Measurements from ENCODE around the gene OSCP1. TPM values are rescaled to one million over a fixed set of nuclear protein-coding genes. Genes with fewer than 3 reads are reported as not detected.
A peak's percentile ranks its signal among the peaks of the same experiment; 100 is the strongest.

OSCP1 gene
- total RNA-seq, 1 donor, result 3.2 TPM

GRCh38 chr1:36411674-36412648 lies 38.3 kb downstream of the OSCP1 start:
- peak in 2 of 3 donors; percentile 52 to 60 for DNase-seq (ENCODE audit: low read depth in 2 of 3, low spot score in 2 of 3)

GRCh38 chr1:36408479-36408878 lies 41.8 kb downstream of the OSCP1 start:
- DNase-seq (ENCODE audit: low read depth in 2 of 3, low spot score in 2 of 3), result no peak

GRCh38 chr1:36406440-36406839 lies 43.8 kb downstream of the OSCP1 start:
- DNase-seq (ENCODE audit: low read depth in 2 of 3, low spot score in 2 of 3), result no peak

- no peak for DNase-seq (ENCODE audit: low read depth in 2 of 3, low spot score in 2 of 3)
Observed at GRCh38 chr1:36402504-36402890, 47.8 kb downstream of the OSCP1 start.

- DNase-seq (ENCODE audit: low read depth in 2 of 3, low spot score in 2 of 3), result no peak
Observed at GRCh38 chr1:36401602-36402503, 48.4 kb downstream of the OSCP1 start.

- peak in 1 of 3 donors; percentile 77 for DNase-seq (ENCODE audit: low read depth in 2 of 3, low spot score in 2 of 3)
Observed at GRCh38 chr1:36400825-36401601, 49.2 kb downstream of the OSCP1 start.

GRCh38 chr1:36400514-36400824 lies 49.8 kb downstream of the OSCP1 start:
- no peak for DNase-seq (ENCODE audit: low read depth in 2 of 3, low spot score in 2 of 3)

- no peak for DNase-seq (ENCODE audit: low read depth in 2 of 3, low spot score in 2 of 3)
Observed at GRCh38 chr1:36398370-36398977, 51.8 kb downstream of the OSCP1 start.

GRCh38 chr1:36397378-36398230 lies 52.6 kb downstream of the OSCP1 start, which contains the start of gene LSM10:
Gene LSM10, minus strand, starts transcription at chr1:36397908. Its CDS starts 3,779 bp downstream, at chr1:36394129.
- peak; percentile 79 to 91 (median 88) for DNase-seq (ENCODE audit: low read depth in 2 of 3, low spot score in 2 of 3)

- DNase-seq (ENCODE audit: low read depth in 2 of 3, low spot score in 2 of 3), result no peak
Observed at GRCh38 chr1:36397083-36397377, 53.2 kb downstream of the OSCP1 start.

- no peak for DNase-seq (ENCODE audit: low read depth in 2 of 3, low spot score in 2 of 3)
Observed at GRCh38 chr1:36396359-36396758, 53.9 kb downstream of the OSCP1 start.

- DNase-seq (ENCODE audit: low read depth in 2 of 3, low spot score in 2 of 3), result no peak
Observed at GRCh38 chr1:36393686-36394085, 56.6 kb downstream of the OSCP1 start.

- DNase-seq (ENCODE audit: low read depth in 2 of 3, low spot score in 2 of 3), result no peak
Observed at GRCh38 chr1:36392836-36393235, 57.4 kb downstream of the OSCP1 start.

GRCh38 chr1:36391271-36391670 lies 59.0 kb downstream of the OSCP1 start:
- DNase-seq (ENCODE audit: low read depth in 2 of 3, low spot score in 2 of 3), result no peak

- no peak for DNase-seq (ENCODE audit: low read depth in 2 of 3, low spot score in 2 of 3)
Observed at GRCh38 chr1:36390411-36390810, 59.8 kb downstream of the OSCP1 start.

GRCh38 chr1:36389999-36390398 lies 60.3 kb downstream of the OSCP1 start:
- no peak for DNase-seq (ENCODE audit: low read depth in 2 of 3, low spot score in 2 of 3)

GRCh38 chr1:36389261-36389660 lies 61.0 kb downstream of the OSCP1 start:
- no peak for DNase-seq (ENCODE audit: low read depth in 2 of 3, low spot score in 2 of 3)

- DNase-seq (ENCODE audit: low read depth in 2 of 3, low spot score in 2 of 3), result no peak
Observed at GRCh38 chr1:36387141-36387949, 62.9 kb downstream of the OSCP1 start.

Data from hematopoietic multipotent progenitor cell (in vitro differentiated cells).